Mesothelial cell of epicardium (in vitro differentiated cells): ENCODE results near the gene CCDC126. TPM values are rescaled to one million over a fixed set of nuclear protein-coding genes. Genes with fewer than 3 reads are reported as not detected.

ENCODE experiments used
- DNase-seq, 2 experiments: peaks; one replicate each; pipeline ENCODE4 v3.0.0; 2021; ENCODE audit warnings: low spot score in 2 of 2; ENCODE audit not compliant: unreplicated experiment in 2 of 2
- H3K27ac Mint-ChIP-seq: 2 replicates; pipeline ENCODE4 v1.8.0; 2021; ENCODE audit warnings: mixed read lengths
- H3K27me3 Mint-ChIP-seq: 2 replicates; pipeline ENCODE4 v1.8.0; 2021; ENCODE audit warnings: low read depth, mixed read lengths
- H3K36me3 Mint-ChIP-seq: 2 replicates; pipeline ENCODE4 v1.8.0; 2021; ENCODE audit warnings: mixed read lengths
- H3K4me1 Mint-ChIP-seq: 2 replicates; pipeline ENCODE4 v1.8.0; 2021; ENCODE audit warnings: mixed read lengths
- H3K4me3 Mint-ChIP-seq: 2 replicates; pipeline ENCODE4 v1.8.0; 2021; ENCODE audit warnings: mild to moderate bottlenecking, moderate library complexity, mixed read lengths
- H3K9me3 Mint-ChIP-seq: 2 replicates; pipeline ENCODE4 v1.8.0; 2021; ENCODE audit warnings: mixed read lengths
- CTCF ChIP-seq: fragments of 200-600 bp; sonication (generic); IDR thresholded peaks from one replicate; pipeline ENCODE4 v1.5.0; 2021; ENCODE audit warnings: antibody characterized with exemption; ENCODE audit not compliant: unreplicated experiment
- total RNA-seq: library from RNA; stranded (reverse); gene quantifications from 3 replicates; pipeline ENCODE4 v1.2.1, GENCODE V29; 2021

Gene CCDC126
- total RNA-seq, 1 donor from 2014 or later, result 10.6 TPM

DNA sequence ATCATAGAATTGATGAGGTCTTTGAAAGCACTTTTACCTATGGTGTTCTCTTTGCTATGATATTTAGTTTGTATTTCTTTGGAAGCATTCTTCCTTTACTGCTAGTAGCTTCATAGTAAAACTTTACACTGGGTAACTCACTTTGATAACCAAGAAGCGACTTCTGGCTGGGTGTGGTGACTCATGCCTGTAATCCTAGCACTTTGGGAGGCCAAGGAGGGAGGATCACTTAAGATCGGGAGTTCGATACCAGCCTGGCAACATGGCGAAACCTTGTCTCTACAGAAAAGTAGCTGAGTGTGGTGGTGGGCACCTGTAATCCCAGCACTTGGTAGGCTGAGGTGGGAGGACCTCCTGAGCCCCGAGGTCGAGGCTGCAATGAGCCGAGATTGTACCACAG, 36.2 kb downstream of the CCDC126 start:
- no peak for TF ChIP-seq CTCF
- Mint-ChIP-seq H3K36me3 (peaks cover 2% of the 10 kb centered on the region), H3K9me3 (no peaks in the 10 kb centered on the region), H3K27me3 (no peaks in the 10 kb centered on the region), H3K4me3 (no peak overlapping the region), H3K27ac (no peak overlapping the region), H3K4me1 (no peaks in the 10 kb centered on the region)
- DNase-seq, result no peak

GRCh38 chr7:23645822-23646221, 48.6 kb downstream of the CCDC126 start:
- no peak for TF ChIP-seq CTCF
- H3K4me3 Mint-ChIP-seq, result no peak overlapping the region
- H3K27ac Mint-ChIP-seq, result no peak overlapping the region
- H3K27me3 Mint-ChIP-seq, result no peaks in the 10 kb centered on the region
- peaks cover 4% of the 10 kb centered on the region for H3K4me1 Mint-ChIP-seq
- peaks cover 8% of the 10 kb centered on the region for H3K36me3 Mint-ChIP-seq
- peaks cover 2% of the 10 kb centered on the region for H3K9me3 Mint-ChIP-seq
- DNase-seq, result no peak

GRCh38 chr7:23653942-23654341, 56.8 kb downstream of the CCDC126 start:
- H3K4me1 Mint-ChIP-seq, result no peaks in the 10 kb centered on the region
- no peaks in the 10 kb centered on the region for H3K27me3 Mint-ChIP-seq
- no peak overlapping the region for H3K4me3 Mint-ChIP-seq
- H3K36me3 Mint-ChIP-seq, result peaks cover 3% of the 10 kb centered on the region
- H3K9me3 Mint-ChIP-seq, result peaks cover 59% of the 10 kb centered on the region
- H3K27ac Mint-ChIP-seq, result no peak overlapping the region
- DNase-seq, result no peak
- no peak for TF ChIP-seq CTCF

DNA sequence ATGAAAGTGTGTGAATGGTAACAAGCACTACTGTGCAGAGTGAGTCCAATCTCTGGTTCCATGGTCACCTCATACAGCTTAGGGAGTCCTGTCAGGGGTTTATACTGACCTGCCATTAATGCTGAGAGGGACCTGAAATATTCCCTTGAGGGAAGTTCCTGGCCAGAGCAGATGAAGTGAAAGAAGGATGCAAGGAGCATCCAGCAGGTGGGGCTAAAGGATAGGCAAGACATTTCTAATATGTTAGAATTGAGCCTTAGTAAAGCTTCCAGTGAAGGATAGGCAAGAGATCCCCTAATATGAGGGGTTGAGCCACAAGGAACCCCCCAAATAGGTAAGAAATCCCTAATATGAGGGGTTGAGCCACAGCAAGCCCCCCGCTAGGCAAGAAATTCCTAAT, 57.3 kb downstream of the CCDC126 start:
- Mint-ChIP-seq H3K27me3 (no peaks in the 10 kb centered on the region), H3K36me3 (peaks cover 3% of the 10 kb centered on the region), H3K27ac (no peak overlapping the region), H3K9me3 (peaks cover 63% of the 10 kb centered on the region), H3K4me3 (no peak overlapping the region), H3K4me1 (no peaks in the 10 kb centered on the region)
- TF ChIP-seq CTCF, result no peak
- no peak for DNase-seq

DNA sequence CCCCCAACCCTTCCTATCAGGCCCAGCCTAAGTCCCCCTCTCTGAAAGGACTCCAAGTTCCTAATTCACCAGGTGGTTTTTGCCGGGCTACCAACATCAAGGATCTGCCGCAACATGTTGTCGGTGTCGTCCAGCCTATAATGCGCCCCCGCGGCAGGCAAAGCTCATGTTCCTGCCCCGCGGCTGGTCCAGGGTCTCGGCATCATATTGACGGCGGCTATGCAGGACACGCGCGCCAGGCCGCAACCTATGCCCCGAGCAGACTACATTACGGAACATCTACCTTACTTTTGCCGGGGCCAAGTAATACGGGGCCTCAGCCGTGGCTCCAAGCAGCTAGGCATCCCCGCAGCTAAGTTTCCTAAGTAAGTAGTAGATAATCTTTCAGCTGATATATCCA, 58.3 kb downstream of the CCDC126 start:
- Mint-ChIP-seq H3K4me3 (no peak overlapping the region), H3K36me3 (peaks cover 3% of the 10 kb centered on the region), H3K27me3 (no peaks in the 10 kb centered on the region), H3K27ac (no peak overlapping the region), H3K9me3 (peaks cover 64% of the 10 kb centered on the region), H3K4me1 (no peaks in the 10 kb centered on the region)
- DNase-seq, result no peak
- TF ChIP-seq CTCF, result no peak

- H3K36me3 Mint-ChIP-seq, result no peaks in the 10 kb centered on the region
- H3K4me3 Mint-ChIP-seq, result no peak overlapping the region
- no peak for DNase-seq
- H3K9me3 Mint-ChIP-seq, result peaks cover 46% of the 10 kb centered on the region
- H3K4me1 Mint-ChIP-seq, result peaks cover 5% of the 10 kb centered on the region
- H3K27me3 Mint-ChIP-seq, result no peaks in the 10 kb centered on the region
- TF ChIP-seq CTCF, result no peak
- H3K27ac Mint-ChIP-seq, result no peak overlapping the region
These were observed 61.7 kb downstream of the CCDC126 start for GRCh38 chr7:23658831-23659427.
